GM15510 (cell line): ENCODE data around the gene MARK3.

Source experiments
- POLR2A ChIP-seq: IDR thresholded peaks from 3 replicates; pipeline ENCODE4 v1.6.1; 2011; ENCODE audit warnings: borderline replicate concordance; ENCODE audit not compliant: insufficient read length; ENCODE audit errors: extremely low read depth

MARK3 gene

GRCh38 chr14:103354141-103354540 is 31.1 kb upstream of the MARK3 start:
- no peak for TF ChIP-seq POLR2A

GRCh38 chr14:103356024-103356682 is 29.1 kb upstream of the MARK3 start:
- no peak for TF ChIP-seq POLR2A

GRCh38 chr14:103360548-103360947 is 24.7 kb upstream of the MARK3 start:
- no peak for TF ChIP-seq POLR2A

GRCh38 chr14:103361867-103362266 is 23.3 kb upstream of the MARK3 start:
- no peak for TF ChIP-seq POLR2A

GRCh38 chr14:103362780-103363179 is 22.4 kb upstream of the MARK3 start:
- TF ChIP-seq POLR2A = no peak

- no peak for TF ChIP-seq POLR2A
These were observed 18.5 kb upstream of the MARK3 start for GRCh38 chr14:103366741-103367140.

GRCh38 chr14:103367995-103368394 is 17.2 kb upstream of the MARK3 start:
- no peak for TF ChIP-seq POLR2A

- TF ChIP-seq POLR2A = no peak
These were observed 15.1 kb upstream of the MARK3 start for GRCh38 chr14:103370087-103370486.

- TF ChIP-seq POLR2A = no peak
These were observed 13.2 kb upstream of the MARK3 start for GRCh38 chr14:103372017-103372416.

GRCh38 chr14:103372552-103373304 is 12.5 kb upstream of the MARK3 start:
- no peak for TF ChIP-seq POLR2A

GRCh38 chr14:103374121-103374520 is 11.1 kb upstream of the MARK3 start:
- no peak for TF ChIP-seq POLR2A

- no peak for TF ChIP-seq POLR2A
These were observed 7.6 kb upstream of the MARK3 start for GRCh38 chr14:103377522-103378037.

- no peak for TF ChIP-seq POLR2A
These were observed 7.0 kb upstream of the MARK3 start for GRCh38 chr14:103378038-103378854.

- no peak for TF ChIP-seq POLR2A
These were observed 4.4 kb upstream of the MARK3 start for GRCh38 chr14:103380719-103381377.
